IMR-90 (cell line): ENCODE results near the gene SERPINE2.

Experiments
- CEBPB ChIP-seq: IDR thresholded peaks from 2 replicates; pipeline ENCODE4 v1.6.1; 2012; ENCODE audit warnings: low read depth, low read length, improper control_type of control experiment
- CTCF ChIP-seq: conservative IDR thresholded peaks from 2 replicates; pipeline ENCODE4 v1.5.1; 2012; ENCODE audit warnings: mild to moderate bottlenecking, low read depth, low read length, improper control_type of control experiment
- FOS ChIP-seq: fragments of 150-350 bp; IDR thresholded peaks from 2 replicates; pipeline ENCODE4 v1.6.1; 2016; ENCODE audit warnings: low read depth, low read length
- MAFK ChIP-seq: IDR thresholded peaks from 2 replicates; pipeline ENCODE4 v1.6.1; 2012; ENCODE audit warnings: low read depth, low read length, improper control_type of control experiment
- MAZ ChIP-seq: IDR thresholded peaks from 2 replicates; pipeline ENCODE4 v1.6.1; 2012; ENCODE audit warnings: low read depth, mild to moderate bottlenecking, low read length, improper control_type of control experiment, moderate library complexity, borderline replicate concordance
- MXI1 ChIP-seq: IDR thresholded peaks from 2 replicates; pipeline ENCODE4 v1.6.1; 2012; ENCODE audit warnings: low read depth, mild to moderate bottlenecking, low read length, moderate library complexity, borderline replicate concordance
- NFE2L2 ChIP-seq: fragments of 150-350 bp; IDR thresholded peaks from 2 replicates; pipeline ENCODE4 v1.6.1; 2016; ENCODE audit warnings: low read depth, mild to moderate bottlenecking, low read length
- POLR2A ChIP-seq: IDR thresholded peaks from 2 replicates; pipeline ENCODE4 v1.6.1; 2012; ENCODE audit warnings: mild to moderate bottlenecking, low read depth, low read length
- RCOR1 ChIP-seq: IDR thresholded peaks from 2 replicates; pipeline ENCODE4 v1.6.1; 2012; ENCODE audit warnings: mild to moderate bottlenecking, low read length, improper control_type of control experiment; ENCODE audit not compliant: insufficient replicate concordance
- RFX5 ChIP-seq: IDR thresholded peaks from 2 replicates; pipeline ENCODE4 v1.8.0; 2012; ENCODE audit warnings: low read depth, mild to moderate bottlenecking, low read length, moderate library complexity
- USF2 ChIP-seq: fragments of 150-350 bp; IDR thresholded peaks from 2 replicates; pipeline ENCODE4 v1.6.1; 2017; ENCODE audit warnings: mild to moderate bottlenecking, antibody characterized with exemption, low read length, low read depth

GRCh38 chr2:223959688-223960087 lies 79.4 kb downstream of the SERPINE2 start:
- TF ChIP-seq CTCF (no peak), RCOR1 (no peak), POLR2A (no peak), NFE2L2 (no peak), FOS (no peak), MAFK (no peak), USF2 (0 out of 2 replicates have a peak, but pooled peaks have one; percentile 36), MXI1 (no peak), RFX5 (no peak), CEBPB (no peak), MAZ (no peak)
